SK-N-SH treated with all-trans-retinoic acid at 6 μM for 48 hours (cell line): Measurements from ENCODE around the gene AGAP1.

Experiments
- ATAC-seq: fragments of 200-7000 bp; cut with Tn5 transposase; 3 replicates; pipeline ENCODE4 v1.9.1; 2020; ENCODE audit warnings: mild to moderate bottlenecking, moderate library complexity
- ARNTL ChIP-seq: fragments of 450-650 bp; formaldehyde crosslinking; IDR thresholded peaks from 2 replicates; pipeline ENCODE4 v1.5.0; 2020; ENCODE audit warnings: low read depth, mild to moderate bottlenecking, moderate library complexity, borderline replicate concordance
- ESRRG ChIP-seq: fragments of 250-450 bp; sonication (Bioruptor Pico); IDR thresholded peaks from 2 replicates; pipeline ENCODE4 v1.6.1; 2021; ENCODE audit warnings: mild to moderate bottlenecking
- GLIS3 ChIP-seq: fragments of 250-450 bp; sonication (Bioruptor Pico); IDR thresholded peaks from 2 replicates; pipeline ENCODE4 v1.5.0; 2020; ENCODE audit warnings: mild to moderate bottlenecking, moderate library complexity
- ISL1 ChIP-seq: fragments of 250-450 bp; sonication (Bioruptor Pico); IDR thresholded peaks from 2 replicates; pipeline ENCODE4 v2.1.2; 2022; ENCODE audit warnings: mild to moderate bottlenecking, moderate library complexity
- OSR1 ChIP-seq: fragments of 250-450 bp; sonication (Bioruptor Pico); IDR thresholded peaks from 2 replicates; pipeline ENCODE4 v1.8.0; 2022; ENCODE audit warnings: moderate library complexity, mild to moderate bottlenecking, inconsistent platforms
- PATZ1 ChIP-seq: fragments of 250-450 bp; sonication (Bioruptor Pico); IDR thresholded peaks from 2 replicates; pipeline ENCODE4 v1.8.0; 2020; ENCODE audit warnings: mild to moderate bottlenecking, moderate library complexity, borderline replicate concordance
- POU6F1 ChIP-seq: fragments of 250-450 bp; sonication (Bioruptor Pico); IDR thresholded peaks from 2 replicates; pipeline ENCODE4 v1.8.0; 2021; ENCODE audit warnings: low read depth, mild to moderate bottlenecking, moderate library complexity, borderline replicate concordance
- PPARA ChIP-seq: fragments of 250-450 bp; sonication (Bioruptor Pico); IDR thresholded peaks from 2 replicates; pipeline ENCODE4 v1.5.0; 2020; ENCODE audit warnings: mild to moderate bottlenecking, borderline replicate concordance
- RARB ChIP-seq: fragments of 250-450 bp; sonication (Bioruptor Pico); IDR thresholded peaks from 2 replicates; pipeline ENCODE4 v1.8.0; 2021; ENCODE audit warnings: mild to moderate bottlenecking, moderate library complexity
- TOX ChIP-seq: fragments of 250-450 bp; sonication (Bioruptor Pico); IDR thresholded peaks from 2 replicates; pipeline ENCODE4 v1.8.0; 2021; ENCODE audit warnings: mild to moderate bottlenecking, moderate library complexity, borderline replicate concordance
- TSHZ2 ChIP-seq: fragments of 250-450 bp; sonication (Bioruptor Pico); IDR thresholded peaks from 2 replicates; pipeline ENCODE4 v1.5.0; 2020; ENCODE audit warnings: mild to moderate bottlenecking, moderate library complexity
- ZC3H10 ChIP-seq: fragments of 250-450 bp; sonication (Bioruptor Pico); IDR thresholded peaks from 2 replicates; pipeline ENCODE4 v1.5.1; 2021; ENCODE audit warnings: mild to moderate bottlenecking, moderate library complexity
- ZFP3 ChIP-seq: fragments of 250-450 bp; sonication (Bioruptor Pico); IDR thresholded peaks from 2 replicates; pipeline ENCODE4 v1.5.0; 2020; ENCODE audit warnings: mild to moderate bottlenecking, moderate library complexity
- ZNF565 ChIP-seq: fragments of 450-650 bp; formaldehyde crosslinking; conservative IDR thresholded peaks from 2 replicates; pipeline ENCODE4 v1.5.0; 2020; ENCODE audit warnings: low read depth, mild to moderate bottlenecking, moderate library complexity
- ZNF70 ChIP-seq: fragments of 450-650 bp; formaldehyde crosslinking; IDR thresholded peaks from 2 replicates; pipeline ENCODE4 v1.5.0; 2020; ENCODE audit warnings: mild to moderate bottlenecking, moderate library complexity
- ZNF8 ChIP-seq: fragments of 450-650 bp; formaldehyde crosslinking; IDR thresholded peaks from 2 replicates; pipeline ENCODE4 v1.5.0; 2020; ENCODE audit warnings: mild to moderate bottlenecking, moderate library complexity
- TF ChIP-seq, protein P1 (sequence below): fragments of 250-450 bp; sonication (Bioruptor Pico); IDR thresholded peaks from 2 replicates; pipeline ENCODE4 v1.5.1; 2021; ENCODE audit warnings: mild to moderate bottlenecking, moderate library complexity

Gene AGAP1

DNA sequence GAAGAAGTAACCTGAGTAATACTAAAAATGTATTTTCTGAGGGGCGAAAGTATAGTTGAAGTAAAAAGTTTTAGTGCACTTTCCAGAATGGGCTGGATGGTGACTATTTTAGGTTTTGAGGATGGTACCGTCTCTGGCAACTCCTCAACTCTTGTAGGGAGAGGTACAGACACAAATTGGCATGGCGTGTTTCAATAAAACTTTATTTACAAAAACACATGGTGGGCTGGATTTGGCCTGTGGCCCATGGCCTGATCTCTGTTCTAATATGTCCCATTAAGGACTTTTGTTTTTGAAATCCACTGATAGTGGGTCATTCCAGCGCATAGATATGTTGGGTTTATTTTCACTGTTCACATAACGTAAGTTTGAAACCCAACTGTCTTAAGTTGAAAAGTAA is 132.8 kb downstream of the AGAP1 start:
- no peak for TF ChIP-seq TSHZ2 (CRISPR knock-in tag)
- no peak for TF ChIP-seq OSR1 (CRISPR knock-in tag)
- ATAC-seq: no peak

DNA sequence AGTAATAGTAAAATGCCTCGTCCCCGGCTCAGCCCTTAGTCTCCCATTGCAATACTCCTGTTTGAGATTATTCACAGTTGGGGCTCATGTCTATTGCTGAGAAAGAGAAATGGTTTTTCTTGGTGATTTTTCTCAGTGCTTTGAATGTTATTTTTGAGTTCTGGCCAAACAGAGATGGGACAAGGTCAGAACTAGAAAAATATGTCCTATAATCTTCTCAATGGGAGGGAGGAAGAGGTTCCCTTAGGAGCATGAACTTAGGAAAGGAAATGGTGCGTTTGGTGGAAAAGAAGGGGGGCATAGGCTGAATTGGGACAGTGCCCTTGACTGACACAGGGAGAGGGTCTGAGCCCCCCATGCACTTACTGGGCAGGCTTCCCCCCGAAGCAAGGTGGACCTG is 133.8 kb downstream of the AGAP1 start:
- TF ChIP-seq TSHZ2 (CRISPR knock-in tag): no peak
- no peak for TF ChIP-seq RARB (CRISPR knock-in tag)
- TF ChIP-seq ARNTL (CRISPR knock-in tag): no peak
- TF ChIP-seq GLIS3: no peak
- no peak for TF ChIP-seq ESRRG (CRISPR knock-in tag)
- TF ChIP-seq ZNF565 (CRISPR knock-in tag): no peak
- TF ChIP-seq PPARA (CRISPR knock-in tag): no peak
- no peak for TF ChIP-seq ZNF8 (CRISPR knock-in tag)
- TF ChIP-seq, protein P1, sequence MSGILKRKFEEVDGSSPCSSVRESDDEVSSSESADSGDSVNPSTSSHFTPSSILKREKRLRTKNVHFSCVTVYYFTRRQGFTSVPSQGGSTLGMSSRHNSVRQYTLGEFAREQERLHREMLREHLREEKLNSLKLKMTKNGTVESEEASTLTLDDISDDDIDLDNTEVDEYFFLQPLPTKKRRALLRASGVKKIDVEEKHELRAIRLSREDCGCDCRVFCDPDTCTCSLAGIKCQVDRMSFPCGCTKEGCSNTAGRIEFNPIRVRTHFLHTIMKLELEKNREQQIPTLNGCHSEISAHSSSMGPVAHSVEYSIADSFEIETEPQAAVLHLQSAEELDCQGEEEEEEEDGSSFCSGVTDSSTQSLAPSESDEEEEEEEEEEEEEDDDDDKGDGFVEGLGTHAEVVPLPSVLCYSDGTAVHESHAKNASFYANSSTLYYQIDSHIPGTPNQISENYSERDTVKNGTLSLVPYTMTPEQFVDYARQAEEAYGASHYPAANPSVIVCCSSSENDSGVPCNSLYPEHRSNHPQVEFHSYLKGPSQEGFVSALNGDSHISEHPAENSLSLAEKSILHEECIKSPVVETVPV (CRISPR knock-in tag): no peak
- no peak for TF ChIP-seq POU6F1 (CRISPR knock-in tag)
- no peak for TF ChIP-seq ZNF70 (CRISPR knock-in tag)
- TF ChIP-seq PATZ1: no peak
- TF ChIP-seq ISL1 (CRISPR knock-in tag): no peak
- no peak for TF ChIP-seq OSR1 (CRISPR knock-in tag)
- no peak for TF ChIP-seq ZFP3 (CRISPR knock-in tag)
- no peak for TF ChIP-seq ZC3H10 (CRISPR knock-in tag)
- ATAC-seq: no peak

DNA sequence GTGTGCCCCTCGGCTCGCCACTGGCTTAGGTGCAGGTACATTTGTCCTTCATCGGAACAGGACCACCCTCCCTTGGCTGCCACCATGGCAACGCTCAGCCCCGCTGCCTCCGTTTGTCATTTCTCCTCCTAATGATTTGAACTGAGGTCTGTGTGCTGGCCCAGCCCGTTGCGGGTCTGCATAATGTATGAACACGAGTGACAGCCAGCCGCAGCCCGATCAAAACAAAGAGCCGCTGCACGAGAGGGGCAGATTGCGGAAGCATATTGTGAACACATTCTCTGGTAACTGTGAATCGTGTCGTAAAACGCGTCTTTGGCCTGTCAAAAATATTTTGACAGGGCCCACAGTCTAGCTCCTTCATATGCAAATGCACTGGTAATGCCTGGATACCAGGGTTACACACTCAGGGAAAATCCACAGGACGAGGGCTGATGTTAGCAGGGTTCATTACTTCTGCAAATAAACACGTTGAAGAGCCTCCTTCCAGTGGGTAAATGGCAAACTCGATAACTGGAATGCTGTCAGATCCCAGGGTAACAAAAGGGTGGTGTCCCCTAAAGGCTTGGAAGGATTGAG is 137.0 kb downstream of the AGAP1 start:
- TF ChIP-seq OSR1 (CRISPR knock-in tag): no peak
- TF ChIP-seq TOX (CRISPR knock-in tag): no peak
- TF ChIP-seq ZC3H10 (CRISPR knock-in tag): no peak
- no peak for ATAC-seq
